GM21529 (cell line): ENCODE measurements around the gene WBP11.
A peak's percentile ranks its signal among the peaks of the same experiment; 100 is the strongest.

Experiments used
- ATAC-seq: cut with Tn5 transposase; IDR thresholded peaks from one replicate; pipeline ENCODE4 v1.9.1; 2021; ENCODE audit not compliant: unreplicated experiment

Gene WBP11

DNA sequence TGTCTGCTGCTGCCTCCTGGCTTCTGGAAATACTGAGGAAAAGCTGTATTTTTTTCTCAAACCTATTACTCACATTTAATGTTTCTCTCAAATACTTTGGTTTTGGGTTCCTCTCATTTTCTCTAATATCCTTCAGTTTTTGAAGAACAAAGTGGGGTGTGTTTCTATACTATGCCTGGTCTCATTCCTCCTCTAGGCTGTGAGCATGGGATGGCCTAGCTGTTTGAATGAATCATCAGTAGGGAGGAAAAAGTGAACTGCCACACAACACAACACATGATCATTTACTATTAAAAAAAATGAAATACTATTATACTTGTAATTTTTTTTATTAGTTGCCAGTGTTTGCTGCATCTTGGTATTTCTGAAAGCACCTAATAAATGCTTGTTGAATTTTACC is 22.0 kb upstream of the WBP11 start:
- ATAC-seq = no peak

DNA sequence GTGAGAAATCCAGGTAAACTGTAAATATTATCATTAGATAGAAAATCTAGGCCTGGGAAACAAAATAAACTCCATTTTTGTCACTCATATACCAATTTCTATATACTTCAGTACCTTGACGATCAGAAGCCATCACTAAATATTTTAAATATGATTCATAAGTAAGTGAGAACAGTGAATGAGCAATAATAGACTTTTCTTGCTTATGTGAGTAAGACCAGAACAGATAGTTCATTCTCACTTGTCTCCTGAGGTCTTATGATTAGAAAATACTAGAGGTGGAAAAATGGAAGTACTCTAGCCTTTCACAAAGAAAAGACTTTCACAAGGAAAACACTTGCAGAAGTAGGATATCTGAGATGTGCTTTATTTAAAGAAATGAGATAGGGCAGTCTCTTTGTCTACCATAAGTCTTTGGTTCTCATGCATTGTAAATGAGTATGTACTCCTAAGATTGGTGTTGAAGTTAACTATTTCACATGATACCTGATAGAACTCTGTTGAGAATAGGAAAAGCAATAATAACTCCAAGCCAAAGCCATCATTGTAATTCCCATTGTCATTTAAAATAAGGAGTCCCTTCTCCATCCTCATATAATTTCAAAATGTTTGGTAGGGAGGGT is 20.8 kb upstream of the WBP11 start:
- ATAC-seq = no peak

DNA sequence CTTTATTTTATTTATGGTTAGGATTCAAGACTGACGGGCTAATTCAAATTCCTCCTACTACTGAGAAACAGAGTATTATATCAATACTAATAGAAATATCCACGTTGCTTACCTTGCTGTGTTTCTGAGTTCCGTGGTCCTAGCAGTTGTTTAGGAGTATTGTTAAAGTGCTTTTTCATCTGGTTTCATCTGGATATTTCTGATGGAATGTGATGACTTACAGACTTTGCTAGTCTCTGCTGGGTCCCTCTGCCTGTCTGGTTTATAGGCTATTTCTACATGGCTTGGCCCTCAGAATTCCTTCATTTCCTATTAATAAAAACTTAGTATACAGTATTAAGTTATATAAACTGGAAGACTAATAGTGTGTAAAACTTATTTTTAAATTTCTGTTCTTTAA is 10.7 kb upstream of the WBP11 start, which contains the start of gene SMCO3:
Gene SMCO3 (minus strand): TSS at position 169 of the 400 bp plus-strand sequence. CDS start 7,502 bp downstream, outside the sequence.
- no peak for ATAC-seq

DNA sequence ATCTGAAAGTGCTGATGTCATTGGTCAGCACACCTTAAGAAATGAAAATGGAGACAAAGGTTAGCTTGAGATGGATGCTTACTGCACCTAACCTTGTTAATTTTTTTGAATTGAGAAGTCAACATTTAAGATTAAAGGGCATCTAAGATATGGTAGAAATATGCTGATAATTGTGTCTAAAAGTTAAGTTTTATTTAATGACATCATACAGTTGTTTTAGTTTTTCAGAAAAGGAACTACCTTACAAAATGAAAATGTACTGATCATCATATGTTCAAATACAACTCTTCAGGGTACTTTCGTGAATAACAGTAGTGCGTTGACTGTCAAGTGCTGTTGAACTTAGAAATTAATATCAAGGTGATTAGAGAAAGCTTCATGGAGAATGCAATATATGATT is 8.2 kb upstream of the WBP11 start:
- ATAC-seq = no peak

DNA sequence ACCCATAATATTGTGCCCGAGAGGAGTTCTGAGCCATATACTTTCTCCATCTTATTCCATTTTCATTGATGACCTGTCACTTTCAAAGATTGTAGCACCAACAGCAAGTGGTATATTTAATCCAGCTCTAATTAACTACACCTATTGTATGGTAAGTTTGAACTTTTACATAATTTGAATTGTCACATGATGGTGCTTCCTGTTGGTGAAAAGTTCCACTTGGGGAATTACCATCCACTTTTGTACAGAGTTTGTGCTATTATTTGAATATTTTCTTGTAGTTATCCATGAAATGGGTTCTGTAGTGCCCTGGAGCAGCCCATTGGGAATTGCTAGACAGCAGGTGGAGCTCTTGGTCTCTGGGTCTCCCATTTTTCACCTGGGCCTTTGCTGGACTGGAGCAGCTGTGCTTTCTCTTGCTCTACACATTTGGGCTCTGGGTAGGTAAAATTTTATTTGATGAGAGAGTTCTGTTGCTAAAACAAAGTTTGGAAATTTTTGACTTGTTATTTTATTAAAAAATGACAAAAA is 7.7 kb upstream of the WBP11 start:
- ATAC-seq = no peak

DNA sequence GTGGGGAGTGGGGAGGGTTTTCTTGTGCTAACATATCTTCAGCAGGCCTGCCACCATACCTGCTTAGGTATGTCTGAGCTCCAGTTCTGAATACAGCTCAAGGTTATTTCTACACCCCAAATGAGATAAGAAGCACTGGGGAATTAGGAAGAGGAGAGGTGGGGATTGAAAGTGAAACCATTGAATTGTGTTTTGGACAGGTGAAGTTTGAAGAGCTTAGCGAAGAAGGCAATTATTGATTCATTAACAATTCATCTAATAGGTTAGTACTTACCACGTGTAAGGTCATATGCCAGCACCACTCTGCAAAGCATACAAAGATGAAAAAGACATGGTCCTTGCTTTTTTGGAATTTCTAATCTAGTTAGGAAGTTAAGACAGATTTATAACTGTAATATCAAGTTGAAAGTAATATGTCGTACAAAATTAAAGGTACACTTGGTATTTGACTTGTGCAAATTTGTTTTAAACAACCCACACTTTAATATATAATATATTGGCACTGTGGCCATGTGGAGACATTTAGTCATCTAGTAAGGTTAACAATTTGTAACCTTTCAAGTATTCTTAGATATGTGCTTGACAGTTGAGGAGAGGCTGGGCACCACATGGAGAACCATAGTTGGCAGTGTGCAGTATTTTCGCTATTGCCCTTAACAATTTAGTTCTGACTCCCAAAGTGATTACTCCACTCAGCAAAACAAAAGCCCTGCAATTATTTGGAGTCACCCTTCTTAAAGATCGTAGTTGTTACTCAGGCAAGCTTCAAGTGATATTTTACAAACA is 7.1 kb upstream of the WBP11 start:
- ATAC-seq = no peak

DNA sequence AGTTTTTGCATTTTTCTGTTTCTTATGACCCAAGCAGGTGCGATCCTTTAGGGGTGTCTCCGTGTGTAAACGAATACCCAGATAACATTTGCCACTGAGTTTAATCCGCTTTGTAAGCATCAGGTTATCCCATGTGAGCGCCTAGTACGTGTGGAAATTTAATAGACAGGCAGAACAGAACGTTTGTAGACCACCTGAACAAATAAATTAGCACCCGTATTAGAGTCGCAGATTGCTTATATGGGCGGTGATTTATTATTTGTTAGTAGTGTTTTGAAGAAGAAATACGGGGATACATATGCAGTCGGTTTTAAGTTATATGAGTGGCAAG is 517 bp upstream of the WBP11 start:
- peak; percentile 12 for ATAC-seq

DNA sequence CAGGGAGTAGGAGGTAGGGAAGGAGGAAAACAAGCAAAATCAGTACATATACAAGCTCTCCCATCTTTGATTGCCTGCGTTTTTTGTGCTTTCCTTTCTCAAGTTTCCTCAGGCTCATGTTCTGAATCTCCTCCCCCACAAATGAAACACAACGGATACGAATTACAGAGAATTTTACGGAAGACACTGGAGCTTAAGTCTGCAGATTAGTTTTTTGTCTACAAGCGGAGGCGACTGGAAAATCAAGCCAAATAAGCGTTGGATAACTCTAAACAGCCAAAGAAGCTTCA is 612 bp downstream of the WBP11 start:
- ATAC-seq = no peak

DNA sequence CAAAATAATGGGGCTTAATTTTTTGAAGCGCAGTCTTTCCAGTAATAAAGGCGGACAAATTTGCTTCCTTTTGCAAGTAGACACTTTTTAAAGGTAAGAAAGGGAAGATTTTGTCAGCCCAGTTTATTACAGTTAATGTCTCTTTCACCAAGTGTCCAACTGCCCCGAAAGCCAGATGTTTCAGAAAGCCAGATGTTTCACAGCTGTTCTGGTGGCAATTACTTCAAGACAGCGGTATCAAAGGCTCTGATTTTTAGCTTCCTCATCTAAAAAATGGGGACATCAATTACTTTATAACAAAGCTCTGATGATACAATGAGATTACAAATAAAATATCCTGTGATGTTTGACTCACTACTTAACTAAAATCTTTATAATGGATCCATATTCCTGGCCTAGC is 1.0 kb downstream of the WBP11 start:
- no peak for ATAC-seq

DNA sequence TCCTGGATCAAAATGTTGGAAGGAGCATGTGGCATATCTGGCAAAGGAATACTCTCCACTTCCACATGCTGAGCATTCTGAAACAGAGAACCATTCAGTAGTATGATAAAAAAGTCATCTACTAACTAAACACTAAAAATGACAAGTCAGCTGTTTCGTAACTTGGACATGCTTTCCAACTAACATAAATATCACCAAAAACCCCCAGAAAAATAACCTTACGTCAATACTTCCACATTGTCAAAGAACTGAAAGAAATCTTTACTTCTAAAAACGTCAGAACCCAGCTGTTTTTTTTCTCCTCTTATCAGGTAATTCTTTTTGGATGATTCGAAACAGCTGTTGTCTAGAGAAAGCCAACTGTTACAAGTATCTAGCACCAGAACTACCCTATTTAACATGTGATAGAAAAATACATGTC is 8.2 kb downstream of the WBP11 start:
- ATAC-seq = no peak

DNA sequence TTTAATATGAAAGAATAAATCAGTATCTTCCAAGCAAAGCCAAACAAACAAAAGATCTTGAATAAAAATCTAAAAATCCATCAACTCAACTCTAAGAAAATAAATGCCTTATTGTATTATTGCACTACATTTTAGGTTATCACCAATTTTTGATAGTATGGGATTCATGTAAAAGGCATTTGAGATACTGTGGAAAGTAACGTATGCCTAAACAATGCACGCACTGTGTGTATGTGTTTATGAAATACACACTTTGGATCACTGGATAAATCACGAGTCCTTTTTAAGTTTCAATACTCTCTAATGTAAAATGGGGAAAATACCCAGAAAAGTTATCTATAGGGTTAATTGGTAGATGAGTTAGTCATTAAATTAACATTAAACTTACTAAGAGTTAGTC is 17.7 kb downstream of the WBP11 start:
- ATAC-seq = no peak

DNA sequence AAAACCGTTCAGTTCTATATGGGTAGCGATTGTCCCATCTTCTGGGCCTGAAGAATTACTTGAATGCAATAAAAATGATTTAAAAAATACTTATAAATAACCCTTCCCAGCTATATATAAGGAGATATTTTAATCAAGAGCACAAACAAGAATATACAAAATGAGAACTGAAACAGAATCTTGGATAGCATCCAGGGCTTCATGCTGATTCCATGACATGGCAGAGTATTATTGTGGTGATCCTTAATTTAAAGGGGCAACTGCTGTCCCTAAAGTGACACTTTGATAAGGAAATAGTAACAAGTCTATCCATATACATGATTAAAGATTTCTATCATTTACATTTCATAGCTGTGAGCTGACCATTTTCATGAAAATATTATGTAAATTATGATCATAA is 18.8 kb downstream of the WBP11 start:
- ATAC-seq = no peak

DNA sequence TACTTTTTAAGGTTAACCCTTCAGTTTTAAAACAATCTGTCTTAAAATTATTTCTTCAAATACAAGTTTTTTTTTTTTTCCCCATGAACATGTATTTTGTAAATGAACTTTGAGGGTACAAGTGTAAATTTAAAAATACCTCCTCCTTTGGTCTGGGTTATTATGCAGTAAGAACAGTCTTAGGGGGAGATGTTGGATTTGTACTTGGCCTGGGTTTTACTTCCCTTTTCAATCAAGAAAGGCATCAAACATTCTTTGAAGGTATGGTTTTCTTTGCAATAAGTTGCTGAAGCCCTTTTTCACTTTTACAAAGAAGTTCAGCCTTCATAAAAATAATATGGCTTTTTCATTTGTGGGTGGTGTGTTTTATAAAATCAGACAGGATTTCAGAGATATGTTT is 20.5 kb downstream of the WBP11 start:
- ATAC-seq = peak; percentile 57

DNA sequence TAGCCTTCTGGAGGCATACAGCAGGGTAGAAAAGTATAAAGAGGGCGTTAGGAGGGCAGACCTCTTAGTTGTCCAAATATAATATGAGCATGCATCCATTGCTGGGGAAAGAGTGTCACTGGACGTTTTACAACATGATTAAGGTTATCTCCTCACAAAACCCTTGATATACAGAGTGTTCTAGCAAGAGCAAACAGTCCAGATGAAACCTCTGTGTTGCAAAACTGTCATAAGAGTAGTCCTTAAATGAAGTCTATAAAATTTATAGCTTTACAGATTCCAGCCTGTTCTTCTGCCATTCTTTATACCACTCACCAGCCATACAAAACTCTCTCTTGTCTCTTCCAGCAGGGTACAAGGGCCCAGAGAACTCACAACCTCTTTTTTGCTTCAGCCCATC is 21.7 kb downstream of the WBP11 start:
- no peak for ATAC-seq

DNA sequence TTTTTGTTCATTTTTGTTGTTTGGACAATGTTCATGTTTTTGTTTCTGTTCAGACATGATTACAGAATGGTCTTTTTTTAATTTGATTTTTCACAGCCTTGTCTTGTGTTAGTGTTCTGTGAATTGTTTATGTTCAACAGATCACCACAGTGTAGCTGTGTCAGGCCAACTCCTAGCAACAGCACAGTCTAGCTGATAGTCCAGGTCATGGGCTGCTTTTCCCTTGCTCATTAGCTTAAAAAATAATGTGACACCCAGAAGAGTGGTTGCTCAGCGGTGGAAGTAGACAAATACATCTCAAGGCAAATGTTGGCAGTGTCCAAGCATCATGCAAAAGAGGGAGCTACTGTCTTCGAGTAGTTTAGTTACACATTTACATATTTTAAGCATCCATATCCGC is 22.4 kb downstream of the WBP11 start:
- no peak for ATAC-seq

DNA sequence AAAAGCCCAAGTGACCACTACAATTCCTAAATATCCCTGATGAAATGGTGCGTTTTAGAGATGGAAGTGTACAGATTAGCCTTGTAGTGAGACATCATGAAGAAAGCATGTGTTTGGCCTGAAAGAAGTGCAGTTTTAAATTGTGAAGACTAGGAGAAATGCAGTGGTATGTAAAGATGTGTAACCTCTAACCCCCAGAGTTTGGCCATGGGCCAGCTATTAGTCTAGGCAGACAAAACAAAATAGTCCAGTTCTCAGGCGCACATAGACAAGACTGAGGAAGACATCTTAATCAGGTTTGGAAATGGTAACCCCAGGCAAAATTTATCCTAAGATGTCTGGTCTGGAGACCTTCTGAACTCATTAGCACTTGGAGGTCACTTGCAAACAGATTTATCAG is 23.4 kb downstream of the WBP11 start:
- no peak for ATAC-seq

DNA sequence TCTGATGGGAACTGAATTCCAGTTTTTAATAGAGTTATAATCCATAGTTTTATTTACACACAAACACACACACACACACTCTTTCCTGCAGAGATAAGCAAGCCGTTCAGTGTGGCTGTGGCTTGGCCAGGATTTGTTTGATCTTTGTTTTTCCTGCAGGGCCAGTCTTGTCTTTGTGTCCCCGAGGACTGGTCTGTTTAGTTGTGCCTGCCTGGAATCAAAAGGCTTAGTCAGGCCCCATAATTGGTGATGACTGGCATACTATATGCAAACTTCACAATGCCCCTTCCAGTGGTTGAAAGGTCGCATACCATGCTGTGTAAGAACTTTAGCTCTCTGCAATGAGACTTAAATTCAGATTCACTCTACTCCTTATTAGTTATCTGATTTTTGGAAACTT is 26.0 kb downstream of the WBP11 start:
- ATAC-seq = no peak

DNA sequence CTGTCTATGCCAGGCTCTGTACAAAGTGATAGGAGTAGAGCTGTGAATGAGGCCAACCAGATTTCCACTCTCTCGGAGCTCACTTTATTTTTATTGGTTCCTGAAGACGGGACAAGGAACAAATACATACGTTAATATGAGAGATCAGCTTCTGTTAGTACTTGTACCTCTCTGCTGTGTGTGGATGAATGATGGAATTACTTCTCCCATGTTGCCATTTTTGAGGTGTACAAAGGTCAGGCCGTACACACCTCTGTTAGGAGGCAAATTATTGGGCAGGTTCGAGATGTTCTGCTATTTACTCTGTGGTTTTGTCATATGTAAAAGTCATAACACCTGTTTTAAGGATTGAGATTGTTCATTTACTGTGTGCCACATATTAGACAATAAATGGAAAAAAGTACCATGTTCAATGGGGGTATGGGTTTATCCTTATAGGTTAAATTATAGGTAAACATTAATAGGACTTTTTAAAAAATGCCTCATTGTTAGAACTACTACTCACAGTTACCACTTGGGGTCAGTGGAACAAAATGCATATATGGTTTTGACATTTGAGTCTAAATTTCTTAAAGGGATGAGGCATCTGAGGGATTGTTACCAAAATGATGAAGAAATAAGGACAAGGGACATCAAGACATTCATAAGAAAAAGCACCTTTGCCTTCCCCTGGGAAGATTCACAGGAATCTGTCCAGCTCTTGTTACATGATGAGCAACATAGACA is 26.9 kb downstream of the WBP11 start:
- ATAC-seq = no peak

DNA sequence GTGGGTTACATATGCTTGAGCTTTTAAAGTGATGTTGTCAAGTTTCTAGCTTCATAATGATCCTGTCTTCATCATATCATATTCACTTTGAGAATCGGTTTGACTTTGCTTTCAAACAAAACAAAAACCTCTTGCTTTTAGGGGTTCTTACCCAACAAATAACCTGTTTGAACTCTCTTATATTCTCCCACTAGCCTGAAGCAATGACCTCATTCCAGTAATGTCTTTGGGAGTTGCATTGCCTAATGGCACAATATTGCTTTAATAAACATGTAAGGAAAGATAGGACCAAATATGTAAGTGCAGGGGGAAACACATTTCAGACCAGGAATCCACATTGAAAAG is 27.7 kb downstream of the WBP11 start:
- no peak for ATAC-seq

DNA sequence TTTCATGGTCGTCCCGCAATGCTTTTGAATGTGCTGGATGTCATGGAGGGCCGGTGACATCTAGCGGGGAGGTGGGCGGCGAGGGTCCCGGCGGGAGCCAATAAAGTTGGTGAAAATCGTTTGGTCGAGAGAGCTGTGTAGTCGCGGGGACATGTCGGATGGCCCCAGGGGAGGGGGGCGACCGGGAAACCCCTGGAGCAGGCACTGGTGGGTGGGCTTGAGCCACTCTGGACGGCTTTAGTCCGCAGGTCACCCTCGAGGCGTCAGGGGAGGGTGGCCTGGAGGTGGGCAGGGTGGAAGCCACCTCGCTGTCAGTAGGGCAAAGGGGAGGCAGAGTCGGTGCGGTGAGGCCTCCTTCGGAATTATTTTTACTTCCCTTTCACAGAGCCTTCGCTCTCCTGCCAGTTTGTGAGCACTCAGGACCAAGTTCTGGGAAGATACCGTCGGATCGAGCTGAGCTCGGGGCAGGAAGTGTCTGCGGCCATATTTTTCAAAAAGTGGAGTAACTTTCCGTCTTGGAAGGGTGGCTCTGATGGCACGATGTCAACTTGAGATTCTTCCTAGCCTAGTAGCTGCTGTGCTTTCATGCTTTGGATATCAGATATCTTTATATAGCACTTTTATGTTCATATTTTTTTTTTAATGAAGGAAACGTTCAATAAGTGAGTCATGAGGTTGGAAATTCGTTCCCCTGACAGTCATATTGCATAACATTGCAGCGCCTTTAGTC is 28.2 kb downstream of the WBP11 start:
- ATAC-seq = no peak

DNA sequence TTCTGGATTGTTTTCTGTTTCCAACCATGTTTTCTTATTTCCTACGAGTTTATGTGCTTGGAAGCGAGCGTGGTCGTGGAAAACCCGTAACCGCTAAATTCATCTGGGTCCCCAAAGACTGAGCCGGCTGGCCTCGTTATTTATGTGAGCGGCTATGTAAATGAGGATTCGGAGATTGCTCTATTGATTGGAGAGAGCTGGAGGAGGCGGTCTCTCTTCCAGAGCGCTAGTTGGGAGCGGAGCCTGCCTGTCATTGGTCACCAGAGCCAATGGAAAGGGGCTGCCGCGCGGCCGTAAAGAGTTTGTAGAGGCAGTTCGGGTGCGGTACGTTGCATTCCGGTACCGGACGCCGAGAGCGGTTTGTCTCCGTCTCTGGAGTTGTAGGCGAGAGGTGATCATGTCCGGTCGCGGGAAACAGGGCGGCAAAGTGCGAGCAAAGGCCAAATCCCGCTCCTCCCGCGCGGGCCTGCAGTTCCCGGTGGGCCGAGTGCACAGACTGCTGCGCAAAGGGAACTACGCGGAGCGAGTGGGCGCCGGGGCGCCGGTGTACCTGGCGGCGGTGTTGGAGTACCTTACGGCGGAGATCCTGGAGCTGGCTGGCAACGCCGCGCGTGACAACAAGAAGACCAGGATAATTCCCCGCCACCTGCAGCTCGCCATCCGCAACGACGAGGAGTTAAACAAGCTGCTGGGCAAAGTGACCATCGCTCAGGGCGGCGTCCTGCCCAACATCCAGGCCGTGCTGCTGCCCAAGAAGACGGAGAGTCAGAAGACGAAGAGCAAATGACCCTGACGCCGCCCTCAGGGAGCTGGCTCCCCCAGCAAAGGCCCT is 29.0 kb downstream of the WBP11 start:
- ATAC-seq = peak; percentile 50
